Smooth muscle cell of the brain vasculature (primary cell): Measurements from ENCODE around the gene GLI2.

Source experiments
- DNase-seq: peaks from one replicate; pipeline ENCODE4 v3.0.0-alpha.2; 2012; ENCODE audit warnings: low read depth, low spot score

GLI2 gene

GRCh38 chr2:120712180-120712681 lies 23.4 kb upstream of the GLI2 start:
- DNase-seq = no peak

- no peak for DNase-seq
Measured at GRCh38 chr2:120715353-120715752, 20.3 kb upstream of the GLI2 start.

- DNase-seq = no peak
Measured at GRCh38 chr2:120715941-120716340, 19.7 kb upstream of the GLI2 start.

- DNase-seq = no peak
Measured at GRCh38 chr2:120716641-120717585, 18.8 kb upstream of the GLI2 start.

- DNase-seq = no peak
Measured at GRCh38 chr2:120719491-120719890, 16.2 kb upstream of the GLI2 start.

GRCh38 chr2:120720231-120720630 lies 15.4 kb upstream of the GLI2 start:
- no peak for DNase-seq

- DNase-seq = no peak
Measured at GRCh38 chr2:120720746-120721375, 14.8 kb upstream of the GLI2 start.

GRCh38 chr2:120722246-120722567 lies 13.5 kb upstream of the GLI2 start:
- no peak for DNase-seq

GRCh38 chr2:120722568-120723421 lies 12.9 kb upstream of the GLI2 start:
- DNase-seq = no peak

GRCh38 chr2:120726245-120726644 lies 9.4 kb upstream of the GLI2 start:
- no peak for DNase-seq

- no peak for DNase-seq
Measured at GRCh38 chr2:120729406-120730399, 6.0 kb upstream of the GLI2 start.

- DNase-seq = no peak
Measured at GRCh38 chr2:120731175-120731574, 4.5 kb upstream of the GLI2 start.

- no peak for DNase-seq
Measured at GRCh38 chr2:120732506-120733237, 3.0 kb upstream of the GLI2 start.

GRCh38 chr2:120733238-120733932 lies 2.3 kb upstream of the GLI2 start:
- DNase-seq = no peak

- DNase-seq = no peak
Measured at GRCh38 chr2:120734930-120735651, 577 bp upstream of the GLI2 start.

- no peak for DNase-seq
Measured at GRCh38 chr2:120736202-120736623, 545 bp downstream of the GLI2 start.

GRCh38 chr2:120736624-120737339 lies 1.1 kb downstream of the GLI2 start:
- DNase-seq = no peak
